Eye (tissue), 1 donor: ENCODE data around the gene LRRN1.
"Not testable (repeated sequence)": the region's sequence is repeated elsewhere in the genome, so short reads cannot be mapped to it uniquely, and the experiment has no call there.

ENCODE experiments used
- DNase-seq: peaks from one replicate; pipeline ENCODE4 v3.0.0-alpha.2; 2015

LRRN1 gene

DNA sequence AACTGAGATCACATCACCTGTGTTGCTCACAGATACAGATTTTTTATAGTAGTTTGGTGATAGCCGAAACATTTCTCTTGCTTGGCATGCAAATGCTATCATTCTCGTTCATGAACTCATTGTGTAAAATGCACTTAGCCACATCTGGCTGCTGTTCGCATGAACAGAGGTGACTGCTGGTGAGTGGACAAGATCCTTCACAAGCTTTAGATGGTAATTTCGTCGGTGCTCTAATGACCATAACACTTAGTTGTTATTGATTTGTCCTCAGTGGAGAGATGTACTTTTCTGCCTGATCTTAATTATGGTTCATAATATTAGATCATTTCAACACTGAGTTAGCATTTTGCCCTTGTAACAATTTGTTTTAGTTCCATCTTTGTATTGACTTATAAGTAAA is 13.8 kb downstream of the LRRN1 start:
- DNase-seq: peak; percentile 34

DNA sequence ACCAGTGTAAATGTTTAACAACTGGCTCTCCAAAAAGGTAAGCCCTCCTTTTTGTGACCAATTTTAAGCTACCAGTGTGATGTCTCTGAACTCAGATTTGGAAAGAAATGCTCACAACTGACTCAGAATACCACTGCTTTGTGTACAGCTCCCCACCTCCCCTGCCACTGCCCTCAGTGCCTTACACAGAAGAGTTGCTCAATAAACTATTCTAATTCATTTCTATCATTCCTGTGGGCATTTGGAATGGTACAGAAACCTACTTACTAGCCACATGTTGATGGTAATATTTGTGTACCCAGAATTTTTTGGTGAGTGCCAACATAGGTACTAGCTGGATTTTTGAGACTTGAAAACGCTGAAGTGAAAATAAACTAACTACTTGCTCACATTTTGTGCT is 16.0 kb downstream of the LRRN1 start:
- DNase-seq: no peak

DNA sequence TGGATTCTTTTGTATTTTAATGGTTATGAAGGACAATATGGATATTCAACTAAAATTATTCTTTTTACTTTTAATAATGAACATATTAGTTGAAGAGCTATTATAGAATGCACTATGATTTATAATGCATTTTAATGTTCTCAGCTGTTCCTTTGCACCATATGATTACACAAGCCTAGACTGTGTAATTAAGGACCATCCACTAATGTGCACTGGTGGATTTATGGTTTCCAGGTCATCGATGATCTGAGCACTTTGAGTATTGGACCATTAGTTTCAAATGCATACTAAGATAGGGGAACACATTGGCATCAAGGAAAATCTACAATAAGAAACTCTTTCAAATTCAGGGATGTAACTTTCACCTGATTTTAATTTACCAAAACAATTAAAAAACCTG is 16.8 kb downstream of the LRRN1 start:
- peak; percentile 41 for DNase-seq

DNA sequence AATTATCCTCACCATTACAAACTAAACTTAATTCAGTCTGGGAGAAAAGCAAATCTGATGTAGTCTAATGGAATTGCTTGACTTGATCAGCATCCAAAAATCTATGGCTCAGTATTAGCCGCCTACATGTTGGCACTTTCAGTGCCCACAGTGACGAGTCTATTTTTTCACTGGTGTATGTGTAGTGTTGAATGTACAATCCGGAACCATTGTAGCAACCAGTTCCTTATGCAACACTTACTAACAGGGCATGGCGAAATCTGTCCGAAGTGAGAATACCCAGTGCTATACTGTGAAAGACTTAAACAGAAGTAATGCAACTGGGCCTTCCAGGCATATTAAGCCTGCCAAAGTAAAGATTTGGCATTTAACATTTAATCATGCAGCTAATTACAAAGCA is 18.6 kb downstream of the LRRN1 start:
- no peak for DNase-seq

DNA sequence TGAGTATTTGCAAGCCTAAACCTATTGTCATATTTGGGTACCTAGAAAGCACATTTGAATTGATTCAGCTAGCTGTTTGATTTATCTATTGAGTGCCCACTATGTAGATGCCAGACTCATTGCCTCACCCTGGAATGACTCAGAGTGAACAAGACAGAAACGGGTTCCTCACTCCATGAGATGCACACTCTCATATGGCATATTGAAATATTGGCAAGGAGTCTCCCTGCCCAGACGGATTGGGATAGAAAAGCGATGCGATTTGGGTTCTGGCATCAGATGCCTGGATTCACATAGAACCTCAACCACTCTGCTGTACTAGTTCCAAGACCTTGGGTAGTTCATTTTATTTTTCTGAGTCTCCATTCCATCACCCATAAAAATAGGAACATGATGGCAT is 22.5 kb downstream of the LRRN1 start:
- no peak for DNase-seq

DNA sequence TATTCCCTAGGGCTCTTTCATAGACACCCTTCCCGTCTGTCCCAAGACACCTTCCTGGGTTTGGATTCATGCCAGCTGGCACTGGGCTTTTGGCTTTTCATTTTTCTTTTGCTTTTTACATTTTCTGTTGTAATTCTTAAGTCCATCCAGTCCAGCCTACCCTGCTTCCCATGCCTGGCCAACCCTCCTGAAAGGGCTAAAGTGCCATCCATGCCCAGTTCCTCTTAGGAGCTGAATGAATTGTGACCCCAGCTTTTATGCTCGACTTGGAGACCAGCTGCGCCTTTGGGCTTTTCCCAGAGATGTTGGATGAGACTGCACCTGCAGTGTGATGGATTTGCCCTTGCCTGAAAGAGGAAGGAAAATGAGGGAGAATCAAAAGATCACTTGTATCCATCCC is 25.8 kb downstream of the LRRN1 start:
- no peak for DNase-seq

DNA sequence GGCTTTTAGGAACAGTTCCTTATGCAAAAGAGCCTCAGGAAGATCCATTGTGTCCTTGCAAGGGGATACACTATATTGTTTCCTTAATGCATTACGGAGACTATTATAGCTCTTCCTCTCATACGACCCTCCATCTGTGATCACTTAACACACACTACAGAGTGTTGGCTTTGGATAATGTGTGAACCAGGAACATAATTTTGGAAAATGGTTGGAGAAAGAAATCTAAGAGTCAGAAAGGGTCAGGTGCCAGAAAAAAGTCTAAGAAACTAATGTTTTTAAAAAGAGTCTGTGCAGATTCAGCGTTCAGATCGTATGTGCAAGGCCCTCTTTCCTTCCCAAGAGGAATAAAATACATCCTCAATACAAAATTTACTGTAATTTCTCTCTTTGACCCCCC is 27.3 kb downstream of the LRRN1 start:
- DNase-seq: no peak

DNA sequence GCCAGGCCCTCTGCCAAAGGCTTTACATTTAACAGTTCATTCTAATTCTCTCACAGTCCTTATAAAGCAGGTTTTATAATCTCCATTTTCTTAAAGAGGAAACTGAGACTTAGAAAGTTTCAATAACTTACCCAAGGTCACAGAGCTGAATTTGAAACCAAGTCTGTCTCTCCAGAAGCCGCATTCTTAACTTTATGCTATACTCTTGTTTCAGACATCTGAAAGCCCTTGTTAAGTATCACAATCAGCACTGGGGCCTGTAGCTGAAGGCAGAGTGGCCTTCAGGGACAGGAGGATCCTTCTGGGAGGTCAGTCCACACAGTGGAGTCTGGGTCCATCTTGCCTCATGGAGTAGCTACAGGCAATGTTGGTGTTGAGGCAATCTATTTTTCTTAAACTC is 27.9 kb downstream of the LRRN1 start:
- DNase-seq: no peak

DNA sequence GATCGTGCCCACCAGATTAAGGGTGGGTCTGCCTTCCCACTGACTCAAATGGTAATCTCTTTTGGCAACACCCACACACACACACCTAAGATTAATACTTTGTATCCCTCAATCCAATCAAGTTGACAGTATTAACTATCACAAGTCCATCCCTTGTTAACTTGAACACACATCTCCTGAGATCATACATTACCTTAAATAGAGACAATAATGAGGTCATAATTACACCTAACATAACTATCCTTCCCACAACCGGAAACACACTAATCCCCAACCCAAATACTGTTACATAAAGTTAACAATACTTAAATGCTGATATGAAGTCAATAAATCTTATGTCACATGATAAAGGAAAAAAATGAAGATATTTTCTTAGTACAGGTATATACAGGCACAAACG is 29.2 kb downstream of the LRRN1 start:
- DNase-seq: not testable (repeated sequence)

DNA sequence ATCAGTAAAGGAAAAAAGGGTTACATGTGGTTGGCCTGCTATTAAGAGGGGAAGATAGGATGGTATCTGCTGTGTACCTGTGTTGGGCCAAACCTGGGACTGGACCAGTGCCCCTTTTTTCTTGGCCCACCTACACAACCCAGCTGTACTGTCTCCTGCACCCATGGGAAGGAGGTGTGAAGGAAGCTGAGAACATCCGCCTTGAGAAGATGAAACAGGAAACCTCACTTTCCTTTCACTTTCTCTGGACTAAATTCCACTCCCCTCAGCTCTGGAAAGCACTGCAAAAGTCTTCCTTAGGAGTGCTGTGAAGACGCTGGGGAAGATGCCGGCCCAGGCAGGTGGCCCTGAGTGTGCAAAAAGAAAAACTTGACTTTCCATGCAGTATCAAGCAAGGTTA is 37.6 kb downstream of the LRRN1 start:
- DNase-seq: no peak

DNA sequence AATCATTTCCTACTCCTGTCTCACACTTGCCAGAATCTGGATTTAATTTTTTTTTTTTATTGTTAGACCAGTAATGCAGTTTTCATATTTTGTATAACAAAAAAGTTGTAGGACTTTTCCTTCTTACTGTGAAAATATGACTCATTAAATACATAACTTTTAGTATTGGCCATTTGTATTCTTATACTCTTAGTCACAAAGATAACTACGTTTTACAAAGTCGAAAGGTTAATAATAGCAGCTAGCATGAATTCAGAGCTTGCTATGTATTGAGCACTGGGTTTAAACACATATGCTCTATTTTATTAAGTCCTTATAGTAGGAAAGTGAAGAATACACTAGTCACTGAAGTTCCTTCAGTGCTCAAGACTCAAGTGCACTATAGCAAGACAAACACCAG is 43.1 kb downstream of the LRRN1 start:
- DNase-seq: no peak

DNA sequence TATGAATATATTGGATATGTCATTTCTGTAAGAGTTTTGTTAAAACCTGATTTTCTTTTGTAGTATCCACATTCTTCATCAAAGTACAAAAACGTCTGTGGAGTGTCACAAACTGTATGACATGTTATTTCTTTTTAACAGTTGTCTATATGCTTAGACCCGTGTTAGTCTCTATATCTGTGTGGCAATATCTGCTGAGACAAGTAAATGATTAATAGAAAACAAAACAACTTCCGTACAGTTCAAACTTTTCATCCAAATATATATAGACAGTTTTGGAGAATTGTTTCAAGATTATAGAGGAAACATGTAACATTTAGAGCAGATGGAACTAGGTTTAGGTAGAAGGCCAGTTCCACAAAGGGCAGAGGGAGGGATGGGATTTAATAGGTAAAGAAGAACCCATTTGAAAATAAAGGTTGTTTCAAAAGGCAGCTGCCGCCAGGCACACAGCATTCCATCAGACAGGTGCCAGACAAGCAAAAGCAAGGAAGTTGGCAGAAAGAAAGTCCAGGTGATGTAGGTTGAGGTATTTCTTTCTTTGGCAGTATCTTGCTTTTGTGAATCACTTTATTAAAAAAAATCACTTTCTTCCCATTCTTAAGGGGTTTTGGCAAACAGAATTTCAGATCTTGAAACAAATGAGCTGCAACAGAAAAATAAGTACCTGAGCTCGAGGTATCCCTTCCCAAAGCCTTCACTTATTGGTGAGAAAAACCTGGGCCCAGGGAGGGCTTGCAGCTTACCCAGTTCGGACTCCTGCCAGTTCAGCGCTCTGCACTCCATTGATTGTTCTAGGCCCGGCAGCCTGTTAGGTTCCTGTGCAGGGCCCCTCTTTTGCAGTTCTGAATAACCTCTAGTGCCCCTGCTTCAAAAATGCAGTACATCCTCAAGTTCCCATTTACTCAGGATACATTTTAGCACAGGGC is 49.0 kb downstream of the LRRN1 start:
- DNase-seq: no peak

DNA sequence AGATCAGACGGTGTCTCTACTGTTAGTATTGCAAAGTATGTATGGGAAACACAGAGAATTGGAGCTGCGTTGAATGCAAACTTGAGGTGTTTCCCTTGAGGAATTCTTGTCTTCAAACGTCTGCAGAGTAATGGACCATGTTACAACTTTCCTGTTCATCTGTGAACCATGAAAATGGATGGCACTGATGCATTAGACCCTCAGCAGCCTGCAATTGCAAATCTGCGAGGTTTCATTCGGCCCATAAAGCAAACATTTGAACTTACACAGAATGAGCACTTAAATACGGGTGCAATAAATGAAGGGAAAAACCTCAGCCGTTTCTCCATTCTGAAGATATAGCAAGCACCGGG is 49.7 kb downstream of the LRRN1 start:
- peak; percentile 48 for DNase-seq

DNA sequence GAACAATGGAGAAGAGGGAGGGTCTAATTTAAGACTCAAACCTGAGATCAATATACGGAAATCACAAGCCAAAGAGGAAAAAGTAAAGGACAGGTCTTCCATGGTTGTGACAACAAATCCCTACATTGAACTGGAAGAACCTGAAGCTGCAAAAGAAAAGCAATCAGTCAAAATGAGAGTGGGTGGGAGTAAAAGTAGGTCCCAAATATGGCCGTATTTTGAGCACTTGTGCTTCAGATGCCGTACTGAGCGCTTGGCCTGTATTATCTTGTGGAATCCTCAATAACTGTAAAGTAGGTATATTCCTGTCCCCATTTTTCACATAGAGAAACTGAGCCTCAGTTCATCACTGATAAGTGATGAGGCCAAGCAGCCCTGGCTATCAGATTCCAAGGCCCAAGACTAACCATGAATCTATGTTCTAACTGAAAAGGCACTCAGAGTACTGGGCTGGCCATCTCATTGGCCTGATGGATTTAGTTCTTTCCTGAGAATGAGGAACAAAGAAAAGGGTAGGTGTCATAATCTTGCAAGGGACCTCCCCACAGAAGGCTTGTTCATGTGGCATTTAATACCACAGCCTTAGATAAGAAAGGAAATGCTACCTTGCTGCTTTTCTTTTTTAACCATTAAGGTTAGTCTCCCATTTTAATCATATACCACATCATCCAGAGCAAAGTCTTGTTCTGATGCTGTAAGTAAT is 52.5 kb downstream of the LRRN1 start:
- DNase-seq: no peak

DNA sequence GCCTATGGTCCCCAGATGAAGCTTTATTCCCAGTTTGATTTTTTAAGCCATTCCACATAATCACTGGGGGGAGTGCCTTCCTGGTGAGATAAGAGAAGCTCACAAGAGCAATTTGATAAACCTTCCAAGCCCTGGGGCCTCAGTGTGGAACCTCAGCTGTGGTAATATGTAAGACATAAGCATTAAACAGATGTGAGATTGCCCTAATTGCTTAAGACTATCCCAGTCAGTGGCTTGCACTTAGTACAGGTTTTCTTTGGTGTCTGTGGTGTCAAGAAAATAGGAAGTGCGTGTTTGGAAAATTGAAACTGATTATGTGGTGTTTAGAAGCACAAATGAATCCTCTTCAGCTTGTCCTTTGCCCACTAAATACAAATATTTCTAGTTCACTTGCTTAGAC is 54.3 kb downstream of the LRRN1 start:
- no peak for DNase-seq

DNA sequence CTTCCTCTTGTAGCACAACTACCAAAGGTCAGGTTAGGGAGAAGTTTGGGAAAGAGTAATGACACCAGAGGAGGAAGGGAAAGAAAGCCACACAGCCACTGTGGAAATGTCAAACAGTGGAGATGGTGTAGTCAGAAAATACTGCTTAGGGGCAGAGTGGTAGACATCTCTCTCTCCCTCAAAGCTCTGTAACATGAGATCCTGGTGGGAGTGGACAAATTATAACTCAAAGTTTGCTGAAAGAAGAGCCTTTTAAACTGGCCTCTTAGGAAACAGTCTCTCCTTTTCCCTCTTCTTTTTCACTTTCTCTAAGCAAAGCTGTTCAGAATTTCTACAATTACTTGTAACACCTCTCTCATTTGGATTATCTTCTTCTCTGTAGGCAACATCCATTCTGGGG is 55.8 kb downstream of the LRRN1 start:
- DNase-seq: no peak

DNA sequence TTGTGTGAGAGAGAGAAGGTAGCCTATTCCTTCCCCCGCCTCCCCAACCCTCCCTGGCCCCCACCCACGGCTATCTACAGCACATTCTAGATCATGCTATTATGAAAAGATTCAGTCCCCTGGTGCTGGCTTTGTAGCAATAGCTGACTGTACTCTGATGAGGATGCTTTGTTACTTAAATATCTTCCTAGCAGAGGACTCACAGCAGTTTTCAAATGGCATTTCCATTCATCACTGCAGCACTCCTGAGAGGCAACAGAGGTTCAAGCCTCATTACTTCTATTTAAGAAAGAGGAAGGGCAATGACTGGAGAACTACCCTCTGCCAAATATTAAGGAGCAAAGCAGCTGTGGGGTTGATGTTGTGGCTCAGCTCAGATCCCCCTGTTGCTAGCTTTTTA is 61.0 kb downstream of the LRRN1 start:
- DNase-seq: no peak

DNA sequence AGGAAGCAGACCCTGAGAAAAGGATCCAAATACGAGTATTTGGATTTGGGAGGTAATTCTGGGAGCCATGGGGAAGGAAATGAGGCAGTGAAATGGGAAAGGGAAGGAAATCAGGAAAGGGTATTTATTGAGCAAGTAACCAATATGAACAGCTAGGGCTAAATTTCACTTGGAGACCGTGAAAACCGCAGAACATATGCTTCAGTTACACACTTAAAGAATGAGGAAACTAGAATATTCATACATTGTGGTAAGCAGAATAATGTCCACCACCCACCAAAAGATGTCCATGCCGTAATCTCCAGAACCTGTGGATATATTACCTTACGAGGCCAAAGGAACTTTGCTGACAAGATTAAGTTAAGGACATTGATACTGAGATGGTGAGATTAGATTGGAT is 63.3 kb downstream of the LRRN1 start:
- no peak for DNase-seq

DNA sequence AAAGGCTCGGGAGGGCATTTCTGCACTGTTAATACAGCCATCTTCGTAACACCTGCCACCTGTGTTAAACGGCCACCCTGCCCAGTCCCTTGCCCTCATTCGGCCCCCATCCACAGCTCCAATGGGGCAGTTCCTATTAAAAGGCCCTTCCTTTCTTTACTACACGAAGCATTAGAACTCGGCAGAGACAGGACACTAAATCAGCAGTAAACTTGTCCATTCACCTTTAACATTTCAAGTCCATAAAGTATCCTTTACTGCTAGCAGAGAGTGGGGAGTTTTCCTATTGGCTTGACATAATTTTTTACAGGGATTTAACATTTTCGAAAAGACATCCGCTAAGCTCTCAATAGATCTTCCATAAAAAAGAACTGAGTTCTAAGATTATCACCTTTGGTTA is 76.3 kb downstream of the LRRN1 start:
- no peak for DNase-seq

DNA sequence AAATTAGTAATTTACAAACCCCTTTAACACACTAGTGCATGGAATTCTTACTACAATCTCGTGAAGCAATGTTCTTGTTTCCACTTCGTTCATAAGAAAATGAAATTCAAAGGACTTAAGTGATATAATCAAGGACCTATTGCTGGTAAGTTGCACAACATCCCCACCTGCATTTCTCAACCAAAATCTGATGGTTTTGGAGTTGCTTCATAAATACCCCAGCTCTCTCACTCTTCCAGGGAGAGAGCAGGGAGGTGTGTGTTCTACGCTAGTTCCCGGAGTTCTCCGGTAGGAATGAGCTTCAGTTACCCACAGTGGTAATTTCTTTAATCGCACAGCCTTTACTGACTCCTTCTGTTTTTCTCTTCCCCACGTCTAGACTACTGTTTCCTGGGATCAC is 81.8 kb downstream of the LRRN1 start:
- no peak for DNase-seq

DNA sequence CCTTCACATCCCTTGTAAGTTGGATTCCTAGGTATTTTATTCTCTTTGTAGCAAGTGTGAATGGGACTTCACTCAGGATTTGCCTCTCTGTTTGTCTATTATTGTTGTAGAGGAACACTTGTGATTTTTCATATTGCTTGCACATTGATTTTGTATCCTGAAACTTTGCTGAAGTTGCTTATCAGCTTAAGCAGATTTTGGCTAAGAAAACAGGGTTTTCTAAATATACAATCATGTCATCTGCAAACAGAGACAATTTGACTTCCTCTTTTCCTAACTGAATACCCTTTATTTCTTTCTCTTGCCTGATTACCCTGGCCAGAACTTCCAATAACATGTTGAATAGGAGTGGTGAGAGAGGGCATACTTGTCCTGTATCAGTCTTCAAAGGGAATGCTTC is 88.1 kb downstream of the LRRN1 start:
- not testable (repeated sequence) for DNase-seq

DNA sequence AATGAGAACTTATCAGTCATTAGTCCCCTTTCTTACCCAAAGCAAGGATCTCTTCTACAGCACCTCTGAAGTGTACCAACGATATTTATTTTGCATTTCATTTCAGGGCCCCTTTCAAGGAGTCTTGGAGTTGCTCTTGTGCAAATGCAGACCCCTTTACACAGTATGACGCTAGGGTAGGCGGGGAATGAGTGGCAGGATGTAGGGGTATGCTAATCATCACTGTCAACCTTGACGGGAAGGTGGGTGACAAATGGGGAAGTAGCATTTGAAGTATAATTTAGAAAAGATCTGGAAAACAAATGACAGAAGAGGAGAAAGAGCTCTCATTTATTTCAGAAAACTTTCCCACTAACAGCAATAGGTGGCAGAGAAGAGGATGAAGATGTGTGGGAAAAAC is 94.4 kb downstream of the LRRN1 start:
- DNase-seq: no peak
